B cell (primary cell): Measurements from ENCODE around the gene CACNA2D3. TPM values are rescaled to one million over a fixed set of nuclear protein-coding genes. Genes with fewer than 3 reads are reported as not detected.

Experiments used
- ATAC-seq: fragments of 200-7000 bp; cut with Tn5 transposase; one replicate; pipeline ENCODE4 v1.10.0; 2021; ENCODE audit warnings: low read depth, mild to moderate bottlenecking, moderate number of reproducible peaks, moderate library complexity
- CTCF ChIA-PET: fragments of 350-600 bp; sonication (Branson Sonifier 250); formaldehyde crosslinking; loops from one replicate; lab custom pipeline; 2021; ENCODE audit warnings: antibody characterized with exemption, inconsistent platforms; lab: Charles Lee
- POLR2A ChIA-PET: fragments of 350-600 bp; sonication (Branson Sonifier 250); formaldehyde crosslinking; loops from one replicate; lab custom pipeline; 2021; ENCODE audit warnings: antibody characterized with exemption; lab: Charles Lee
- DNase-seq: peaks from one replicate; pipeline ENCODE4 v3.0.0; 2013
- H2AFZ ChIP-seq: 2 replicates; pipeline ENCODE4 v1.6.1; 2012; ENCODE audit warnings: mild to moderate bottlenecking, low read depth, low read length; ENCODE audit not compliant: insufficient read depth, poor library complexity, severe bottlenecking
- H3K27ac ChIP-seq, 2 donors: 1 replicate in 1 of 2; 2 replicates in 1 of 2; pipeline ENCODE4 v1.5.1; 2012 to 2013; ENCODE audit warnings: low read length in 2 of 2, mild to moderate bottlenecking in 2 of 2, moderate library complexity in 1 of 2
- H3K27me3 ChIP-seq, 4 experiments: fragments of 200-600 bp in 1 of 4; sonication (generic) in 1 of 4; replicated peaks in 1 of 4; 1 replicate in 2 of 4; 2 replicates in 2 of 4; pipeline versions ENCODE4 v1.6.1 to v1.7.0; 2013 to 2016; ENCODE audit warnings: low read length in 3 of 4, mild to moderate bottlenecking in 2 of 4, mixed read lengths in 1 of 4, moderate library complexity in 1 of 4; ENCODE audit not compliant: insufficient read depth in 4 of 4, control insufficient read depth in 3 of 4; ENCODE audit errors: control extremely low read depth in 1 of 4
- H3K36me3 ChIP-seq, 2 experiments: replicated peaks in 1 of 2; 1 replicate in 1 of 2; 2 replicates in 1 of 2; pipeline versions ENCODE4 v1.6.1 to v1.7.1; 2013; ENCODE audit warnings: low read length in 1 of 2; ENCODE audit not compliant: insufficient read depth in 2 of 2, control insufficient read depth in 1 of 2; ENCODE audit errors: control extremely low read depth in 1 of 2, extremely low read depth in 1 of 2
- H3K4me1 ChIP-seq, 2 donors: fragments of 200-600 bp in 1 of 2; sonication (generic) in 1 of 2; 1 replicate in 1 of 2; 2 replicates in 1 of 2; pipeline versions ENCODE4 v1.5.1 to v1.6.1; 2013 to 2017; ENCODE audit warnings: low read length in 2 of 2; ENCODE audit not compliant: control insufficient read depth in 2 of 2, insufficient read depth in 2 of 2
- H3K4me2 ChIP-seq: replicated peaks from 2 replicates; pipeline ENCODE3; 2012; ENCODE audit warnings: mild to moderate bottlenecking, low read depth, low read length; ENCODE audit not compliant: poor library complexity, severe bottlenecking
- H3K4me3 ChIP-seq, 5 experiments: fragments of 200-600 bp in 1 of 5; sonication (generic) in 1 of 5; 1 replicate in 3 of 5; 2 replicates in 2 of 5; pipeline versions ENCODE4 v1.5.1 to v1.7.0; 2011 to 2016; ENCODE audit warnings: low read length in 4 of 5, mild to moderate bottlenecking in 4 of 5, low read depth in 2 of 5, control low read depth in 1 of 5, moderate library complexity in 1 of 5; ENCODE audit not compliant: insufficient read depth in 1 of 5; ENCODE audit errors: control extremely low read depth in 1 of 5, extremely low read depth in 1 of 5
- H3K79me2 ChIP-seq: fragments of 200-600 bp; sonication (generic); one replicate; pipeline ENCODE4 v1.6.0; 2016; ENCODE audit warnings: low read length; ENCODE audit not compliant: control insufficient read depth, insufficient read depth
- H3K9ac ChIP-seq: fragments of 200-600 bp; sonication (generic); 2 replicates; pipeline ENCODE4 v1.6.1; 2017; ENCODE audit warnings: mild to moderate bottlenecking, low read length, moderate library complexity
- H3K9me3 ChIP-seq, 3 donors: one replicate each; pipeline versions ENCODE4 v1.6.1 to v1.7.1; 2013; ENCODE audit warnings: low read length in 2 of 3; ENCODE audit not compliant: control insufficient read depth in 2 of 3, insufficient read depth in 1 of 3; ENCODE audit errors: control extremely low read depth in 1 of 3
- H4K20me1 ChIP-seq: 2 replicates; pipeline ENCODE4 v1.6.0; 2012; ENCODE audit warnings: mild to moderate bottlenecking, low read length; ENCODE audit not compliant: insufficient read depth, control insufficient read depth, poor library complexity, severe bottlenecking
- H3K27ac Mint-ChIP-seq: one replicate; pipeline ENCODE4 v1.8.0; 2021; ENCODE audit warnings: mixed read lengths
- H3K27me3 Mint-ChIP-seq: one replicate; pipeline ENCODE4 v1.8.0; 2021; ENCODE audit warnings: mixed read lengths
- H3K4me1 Mint-ChIP-seq: one replicate; pipeline ENCODE4 v1.8.0; 2021; ENCODE audit warnings: mixed read lengths
- H3K4me3 Mint-ChIP-seq: one replicate; pipeline ENCODE4 v1.8.0; 2021; ENCODE audit warnings: mixed read lengths
- H3K9me3 Mint-ChIP-seq: one replicate; pipeline ENCODE4 v1.8.0; 2022; ENCODE audit warnings: mixed read lengths; ENCODE audit not compliant: insufficient read depth
- CTCF ChIP-seq: fragments of 200-600 bp; IDR thresholded peaks from one replicate; pipeline ENCODE4 v1.8.0; 2022; ENCODE audit warnings: antibody characterized with exemption, mild to moderate bottlenecking
- EZH2 ChIP-seq: IDR thresholded peaks from 2 replicates; pipeline ENCODE4 v1.6.1; 2012; ENCODE audit warnings: borderline replicate concordance, low read depth, mild to moderate bottlenecking, moderate library complexity, low read length; ENCODE audit not compliant: insufficient read depth, poor library complexity, severe bottlenecking
- WGBS: methylation state at CpG from one replicate; pipeline ENCODE4 v1.1.5; 2013; ENCODE audit warnings: missing lambda C conversion rate; ENCODE audit not compliant: insufficient coverage; 5-methylcytosine and 5-hydroxymethylcytosine counted together
- intact Hi-C: fragments of 100-400 bp; cut with micrococcal nuclease; formaldehyde crosslinking; loops from one replicate; pipeline ENCODE4 v1.10.0; 2022
- polyA plus RNA-seq: library from polyadenylated mRNA; depleted of rRNA; stranded (reverse); fragments of >200 nt; gene quantifications from 2 replicates; pipeline ENCODE4 v1.2.3, GENCODE V29; 2012
- total RNA-seq, 2 donors: library from RNA; stranded (reverse); fragments of 120-200 nt in 1 of 2; gene quantifications; 1 replicate in 1 of 2; 2 replicates in 1 of 2; pipeline versions ENCODE4 v1.2.3 to v1.2.4, GENCODE V29; 2013 to 2022

Gene CACNA2D3
- total and polyA plus RNA-seq, 2 donors (not counting 1 experiment from before 2014, with no cell fraction given), result not detected

- H3K4me1 Mint-ChIP-seq, result no peaks in the 10 kb centered on the region
- Histone ChIP-seq H3K27ac (no peak overlapping the region), H3K4me1 (no peaks in the 10 kb centered on the region), H3K36me3 (no peaks in the 10 kb centered on the region), H3K9me3 (no peaks in the 10 kb centered on the region), H4K20me1 (no peaks in the 10 kb centered on the region), H3K4me3 (no peak overlapping the region), H3K4me2 (no peak overlapping the region), H3K27me3 (no peaks in the 10 kb centered on the region), H3K9ac (no peak overlapping the region), H2AFZ (no peak overlapping the region), H3K79me2 (no peaks in the 10 kb centered on the region)
- H3K9me3 Mint-ChIP-seq, result no peaks in the 10 kb centered on the region
- ChIA-PET POLR2A (no interaction called here), CTCF (no interaction called here)
- no peaks in the 10 kb centered on the region for H3K27me3 Mint-ChIP-seq
- intact Hi-C loops, result no loop called here
- 81% methylated on average over 2 of the region's 5 CpGs for WGBS
- H3K27ac Mint-ChIP-seq, result no peak overlapping the region
- TF ChIP-seq CTCF, result no peak
- no peak for TF ChIP-seq EZH2
- ATAC-seq, result no peak
- DNase-seq, result no peak
- H3K4me3 Mint-ChIP-seq, result no peak overlapping the region
Observed at GRCh38 chr3:54936561-54936960, 814.2 kb downstream of the CACNA2D3 start.

- Histone ChIP-seq H2AFZ (no peak overlapping the region), H3K79me2 (no peaks in the 10 kb centered on the region), H3K9me3 (no peaks in the 10 kb centered on the region), H3K9ac (no peak overlapping the region), H3K4me1 (no peaks in the 10 kb centered on the region), H3K27me3 (no peaks in the 10 kb centered on the region), H4K20me1 (no peaks in the 10 kb centered on the region), H3K4me2 (no peak overlapping the region), H3K27ac (no peak overlapping the region), H3K4me3 (no peak overlapping the region), H3K36me3 (no peaks in the 10 kb centered on the region)
- intact Hi-C loops, result no loop called here
- no peak for ATAC-seq
- WGBS, result 57% methylated on average over 6 of the region's 6 CpGs
- H3K9me3 Mint-ChIP-seq, result no peaks in the 10 kb centered on the region
- no peaks in the 10 kb centered on the region for H3K27me3 Mint-ChIP-seq
- ChIA-PET CTCF (no interaction called here), POLR2A (no interaction called here)
- DNase-seq, result no peak
- H3K4me1 Mint-ChIP-seq, result no peaks in the 10 kb centered on the region
- no peak overlapping the region for H3K27ac Mint-ChIP-seq
- no peak for TF ChIP-seq CTCF
- no peak for TF ChIP-seq EZH2
- H3K4me3 Mint-ChIP-seq, result no peak overlapping the region
Observed at GRCh38 chr3:54939557-54940300, 817.4 kb downstream of the CACNA2D3 start.
